Activated CD4-positive, alpha-beta T cell treated with anti-CD3 and anti-CD28 coated beads, Interleukin-2, Interleukin-4, amounts not matched to agents 100 ng/mL and 50 ng/mL, durations not matched to agents 16 hours and 8 hours (primary cell): ENCODE measurements around the gene POLR2J3.
"Not testable (repeated sequence)": the region's sequence is repeated elsewhere in the genome, so short reads cannot be mapped to it uniquely, and the experiment has no call there.

ENCODE experiments used
- DNase-seq: peaks from one replicate; pipeline ENCODE4 v3.0.0-alpha.2; 2020; ENCODE audit warnings: low spot score

Gene POLR2J3

GRCh38 chr7:102572261-102573239 is at the start of gene POLR2J3:
POLR2J3 (minus strand) TSS chr7:102572583; CDS start chr7:102572521, 62 bp downstream.
- peak; percentile 100 for DNase-seq

GRCh38 chr7:102618122-102618521 is 45.7 kb upstream of the POLR2J3 start:
- DNase-seq = not testable (repeated sequence)

GRCh38 chr7:102616507-102617125 is 44.2 kb upstream of the POLR2J3 start, which contains the start of gene RASA4:
RASA4 (minus strand) TSS chr7:102616756; CDS start chr7:102616689, 67 bp downstream.
- DNase-seq = not testable (repeated sequence)

GRCh38 chr7:102615930-102616329 is 43.5 kb upstream of the POLR2J3 start:
- DNase-seq = not testable (repeated sequence)

- not testable (repeated sequence) for DNase-seq
Measured at GRCh38 chr7:102614873-102615272, 42.5 kb upstream of the POLR2J3 start.

- not testable (repeated sequence) for DNase-seq
Measured at GRCh38 chr7:102614346-102614697, 41.9 kb upstream of the POLR2J3 start.

- DNase-seq = not testable (repeated sequence)
Measured at GRCh38 chr7:102613575-102614345, 41.4 kb upstream of the POLR2J3 start.

- DNase-seq = not testable (repeated sequence)
Measured at GRCh38 chr7:102611675-102612325, 39.4 kb upstream of the POLR2J3 start.

- not testable (repeated sequence) for DNase-seq
Measured at GRCh38 chr7:102611013-102611674, 38.8 kb upstream of the POLR2J3 start.

GRCh38 chr7:102610441-102610840 is 38.1 kb upstream of the POLR2J3 start:
- not testable (repeated sequence) for DNase-seq

GRCh38 chr7:102609734-102610133 is 37.4 kb upstream of the POLR2J3 start:
- DNase-seq = not testable (repeated sequence)

GRCh38 chr7:102606848-102607247 is 34.5 kb upstream of the POLR2J3 start:
- DNase-seq = not testable (repeated sequence)

GRCh38 chr7:102604431-102605145 is 32.2 kb upstream of the POLR2J3 start:
- DNase-seq = not testable (repeated sequence)

- DNase-seq = not testable (repeated sequence)
Measured at GRCh38 chr7:102602317-102602716, 29.9 kb upstream of the POLR2J3 start.

GRCh38 chr7:102599699-102600098 is 27.3 kb upstream of the POLR2J3 start:
- not testable (repeated sequence) for DNase-seq

GRCh38 chr7:102596036-102596435 is 23.7 kb upstream of the POLR2J3 start:
- DNase-seq = not testable (repeated sequence)

GRCh38 chr7:102593637-102594334 is 21.4 kb upstream of the POLR2J3 start:
- DNase-seq = not testable (repeated sequence)

- DNase-seq = not testable (repeated sequence)
Measured at GRCh38 chr7:102592477-102593019, 20.2 kb upstream of the POLR2J3 start.

- not testable (repeated sequence) for DNase-seq
Measured at GRCh38 chr7:102589857-102590256, 17.5 kb upstream of the POLR2J3 start.
